ENCODE results near the gene ASTN2. TPM values are rescaled to one million over a fixed set of nuclear protein-coding genes. Genes with fewer than 3 reads are reported as not detected.

Gene ASTN2
- total RNA-seq, 1 donor from 2014 or later: 2.7 TPM

DNA sequence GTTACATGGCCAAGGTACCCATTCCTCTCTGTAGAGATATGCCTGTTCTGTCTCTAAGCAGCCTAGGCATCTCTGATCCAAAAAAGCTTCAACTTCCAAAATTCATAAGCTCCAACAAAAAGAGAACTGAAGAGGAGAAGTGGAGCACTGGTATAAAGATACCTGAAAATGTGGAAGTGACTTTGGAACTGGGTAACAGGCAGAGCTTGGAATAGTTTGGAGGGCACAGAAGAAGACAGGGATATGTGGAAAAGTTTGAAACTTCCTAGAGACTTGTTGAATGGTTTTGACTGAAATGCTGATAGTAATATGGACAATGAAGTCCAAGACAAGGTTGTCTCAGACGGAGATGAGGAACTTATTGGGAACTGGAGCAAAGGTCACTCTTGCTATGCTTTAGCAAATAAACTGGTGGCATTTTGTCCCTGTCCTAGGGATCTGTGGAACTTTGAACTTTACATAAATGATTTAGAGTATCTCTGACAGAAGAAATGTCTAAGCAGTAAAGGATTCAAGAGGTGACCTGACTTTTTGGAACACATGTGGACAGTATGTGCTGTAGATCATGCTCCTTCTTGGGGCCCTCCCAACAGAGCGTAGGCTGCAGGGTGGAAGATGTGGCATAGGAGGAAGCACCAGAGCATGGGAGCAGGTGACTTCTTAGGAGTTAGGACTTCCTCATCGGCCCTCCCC is 889.9 kb downstream of the ASTN2 start:
- no peak for DNase-seq (ENCODE audit: low spot score)
- no peaks in the 10 kb centered on the region for H3K4me1 Mint-ChIP-seq (ENCODE audit: low read depth)
- H3K36me3 Mint-ChIP-seq (ENCODE audit: low read depth): no peaks in the 10 kb centered on the region
- no peaks in the 10 kb centered on the region for H3K27me3 Mint-ChIP-seq (ENCODE audit: low read depth)
- intact Hi-C loops (cut with micrococcal nuclease): no loop called here
- H3K9me3 Mint-ChIP-seq: peaks cover 6% of the 10 kb centered on the region
- no peak overlapping the region for H3K4me3 Mint-ChIP-seq (ENCODE audit: low read depth)
- no peak overlapping the region for H3K27ac Mint-ChIP-seq

DNA sequence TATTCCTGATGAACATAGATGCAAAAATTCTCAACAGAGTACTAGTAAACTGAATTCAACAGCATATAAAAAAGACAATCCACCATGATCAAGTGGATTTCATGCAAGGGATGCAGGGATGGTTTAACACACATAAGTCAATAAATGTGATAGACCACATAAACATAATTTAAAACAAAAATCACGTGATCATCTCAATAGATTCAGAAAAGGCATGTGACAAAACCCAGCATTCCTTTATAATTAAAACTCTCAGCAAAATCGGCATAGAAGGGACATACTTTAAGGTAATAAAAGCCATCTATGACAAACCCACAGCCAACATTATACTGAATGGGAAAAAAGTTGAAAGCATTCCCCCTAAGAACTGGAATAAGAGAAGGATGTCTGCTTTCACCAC is 894.6 kb downstream of the ASTN2 start:
- intact Hi-C loops (cut with micrococcal nuclease): no loop called here
- H3K27ac Mint-ChIP-seq: no peak overlapping the region
- no peaks in the 10 kb centered on the region for H3K36me3 Mint-ChIP-seq (ENCODE audit: low read depth)
- H3K4me3 Mint-ChIP-seq (ENCODE audit: low read depth): no peak overlapping the region
- H3K9me3 Mint-ChIP-seq: peaks cover 13% of the 10 kb centered on the region
- H3K4me1 Mint-ChIP-seq (ENCODE audit: low read depth): no peaks in the 10 kb centered on the region
- H3K27me3 Mint-ChIP-seq (ENCODE audit: low read depth): no peaks in the 10 kb centered on the region
- DNase-seq (ENCODE audit: low spot score): no peak

DNA sequence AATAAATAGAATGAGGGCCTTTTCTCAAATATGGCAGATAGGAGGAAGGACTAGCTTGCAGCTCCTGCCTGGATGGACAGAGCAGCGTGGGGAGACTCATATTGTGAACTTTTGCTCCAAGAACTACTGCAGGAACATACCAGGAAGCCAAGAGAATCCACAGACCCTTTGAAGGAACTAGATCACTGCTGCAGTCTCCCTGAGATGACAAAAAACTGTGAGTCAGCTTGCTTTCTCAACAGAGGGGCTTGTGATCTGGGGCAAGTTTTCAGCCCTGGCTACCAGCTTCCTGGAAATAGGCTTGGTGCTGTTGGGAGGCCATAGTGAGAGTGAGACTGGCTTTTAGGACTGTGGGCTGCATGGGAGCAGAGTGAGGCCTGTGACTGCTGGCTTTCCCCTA is 898.4 kb downstream of the ASTN2 start:
- Mint-ChIP-seq H3K27ac (no peak overlapping the region), H3K4me3 (ENCODE audit: low read depth) (no peak overlapping the region), H3K27me3 (ENCODE audit: low read depth) (no peaks in the 10 kb centered on the region), H3K36me3 (ENCODE audit: low read depth) (no peaks in the 10 kb centered on the region), H3K9me3 (peaks cover 32% of the 10 kb centered on the region), H3K4me1 (ENCODE audit: low read depth) (no peaks in the 10 kb centered on the region)
- DNase-seq (ENCODE audit: low spot score): no peak
- intact Hi-C loops (cut with micrococcal nuclease): no loop called here

DNA sequence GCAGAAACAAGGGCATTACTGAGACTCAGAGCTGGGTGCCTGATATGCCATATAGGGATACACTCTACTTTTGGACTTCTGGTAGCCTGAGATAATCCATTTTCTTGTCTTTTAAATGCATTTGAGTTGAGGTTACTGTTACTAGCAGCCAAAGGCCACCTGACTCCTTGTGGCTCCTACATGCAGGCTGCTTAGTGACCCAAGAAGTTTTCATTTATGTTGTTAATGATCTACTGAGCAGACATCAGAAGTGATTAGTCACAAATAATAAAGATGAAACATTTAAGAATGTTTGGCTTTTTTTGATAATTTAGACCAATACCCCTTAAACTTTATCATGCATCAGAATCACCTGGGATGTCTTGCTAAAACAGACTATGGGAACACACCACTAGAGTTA is 899.3 kb downstream of the ASTN2 start:
- H3K27ac Mint-ChIP-seq: no peak overlapping the region
- peaks cover 34% of the 10 kb centered on the region for H3K9me3 Mint-ChIP-seq
- no peak for DNase-seq (ENCODE audit: low spot score)
- H3K36me3 Mint-ChIP-seq (ENCODE audit: low read depth): no peaks in the 10 kb centered on the region
- H3K27me3 Mint-ChIP-seq (ENCODE audit: low read depth): no peaks in the 10 kb centered on the region
- intact Hi-C loops (cut with micrococcal nuclease): no loop called here
- no peak overlapping the region for H3K4me3 Mint-ChIP-seq (ENCODE audit: low read depth)
- H3K4me1 Mint-ChIP-seq (ENCODE audit: low read depth): no peaks in the 10 kb centered on the region

DNA sequence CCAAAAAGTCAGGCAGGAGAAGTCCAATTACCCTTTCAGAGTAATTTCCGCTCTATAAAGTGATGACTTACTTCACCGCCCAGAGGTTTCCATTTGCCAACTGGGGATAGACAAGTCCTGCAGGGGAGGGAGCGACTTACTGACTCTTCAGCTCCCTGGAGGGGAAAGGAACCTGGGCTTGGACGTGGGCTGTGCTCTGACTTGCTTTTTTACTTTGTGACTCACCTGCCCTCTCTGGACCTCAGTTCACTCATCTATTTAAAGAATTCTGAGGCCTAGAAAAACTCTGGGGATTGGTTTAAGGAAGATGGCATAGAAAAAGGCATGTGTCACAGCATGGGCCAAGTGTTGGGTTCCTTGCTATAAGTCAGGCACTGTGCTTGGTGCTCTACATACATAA is 908.2 kb downstream of the ASTN2 start:
- Mint-ChIP-seq H3K27ac (no peak overlapping the region), H3K4me1 (ENCODE audit: low read depth) (no peaks in the 10 kb centered on the region), H3K9me3 (peaks cover 4% of the 10 kb centered on the region), H3K4me3 (ENCODE audit: low read depth) (no peak overlapping the region), H3K27me3 (ENCODE audit: low read depth) (no peaks in the 10 kb centered on the region), H3K36me3 (ENCODE audit: low read depth) (no peaks in the 10 kb centered on the region)
- intact Hi-C loops (cut with micrococcal nuclease): no loop called here
- no peak for DNase-seq (ENCODE audit: low spot score)

DNA sequence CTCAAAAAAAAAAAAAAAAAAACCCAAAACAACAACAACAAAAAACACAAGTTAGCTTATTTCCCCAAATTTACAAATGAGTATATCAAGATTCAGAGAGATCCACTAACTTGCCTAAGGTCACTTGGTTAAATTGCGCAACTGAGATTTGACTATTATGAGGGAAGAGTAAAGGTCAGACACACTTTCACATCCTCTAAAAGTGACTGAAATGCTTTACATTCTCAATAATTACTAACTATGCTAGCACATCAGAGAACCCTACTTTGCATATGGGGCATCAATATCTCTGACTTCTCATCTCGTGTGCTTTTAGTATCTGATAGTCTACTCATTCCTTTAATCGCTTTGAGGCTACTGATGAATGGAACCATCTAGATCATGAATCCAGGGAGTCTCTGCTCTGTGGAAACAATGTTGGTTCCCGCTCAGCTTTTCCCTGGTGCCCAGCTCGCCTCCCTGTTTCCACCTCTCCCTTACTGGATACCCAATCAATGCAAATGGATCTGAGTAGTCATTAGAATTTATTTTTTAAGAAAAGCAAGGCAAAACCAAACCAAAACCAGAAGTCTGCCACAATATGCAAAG is 909.9 kb downstream of the ASTN2 start:
- no peak for DNase-seq (ENCODE audit: low spot score)
- intact Hi-C loops (cut with micrococcal nuclease): no loop called here
- H3K27me3 Mint-ChIP-seq (ENCODE audit: low read depth): no peaks in the 10 kb centered on the region
- H3K4me1 Mint-ChIP-seq (ENCODE audit: low read depth): no peaks in the 10 kb centered on the region
- no peaks in the 10 kb centered on the region for H3K9me3 Mint-ChIP-seq
- no peaks in the 10 kb centered on the region for H3K36me3 Mint-ChIP-seq (ENCODE audit: low read depth)
- no peak overlapping the region for H3K4me3 Mint-ChIP-seq (ENCODE audit: low read depth)
- H3K27ac Mint-ChIP-seq: no peak overlapping the region

DNA sequence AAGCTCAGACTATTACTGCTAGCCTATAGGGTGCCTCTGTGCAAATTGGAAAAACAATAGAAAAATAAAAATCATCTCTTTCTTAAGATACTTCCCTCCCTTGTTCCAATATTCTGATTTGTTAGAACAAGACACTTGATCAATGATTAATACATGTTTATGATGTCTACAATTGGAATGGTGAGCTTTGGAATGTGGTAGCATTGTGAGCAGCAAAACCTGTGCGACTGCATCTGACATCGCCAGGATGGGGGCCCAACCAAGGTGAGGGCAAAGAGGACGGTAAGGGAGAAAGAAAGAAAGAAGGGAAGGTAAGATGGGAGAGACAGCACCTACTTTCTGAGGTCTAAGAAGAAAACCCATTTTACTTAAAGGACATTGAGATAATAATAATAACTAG is 910.8 kb downstream of the ASTN2 start:
- H3K36me3 Mint-ChIP-seq (ENCODE audit: low read depth): no peaks in the 10 kb centered on the region
- H3K27ac Mint-ChIP-seq: no peak overlapping the region
- no peaks in the 10 kb centered on the region for H3K9me3 Mint-ChIP-seq
- no peaks in the 10 kb centered on the region for H3K4me1 Mint-ChIP-seq (ENCODE audit: low read depth)
- intact Hi-C loops (cut with micrococcal nuclease): no loop called here
- H3K4me3 Mint-ChIP-seq (ENCODE audit: low read depth): no peak overlapping the region
- DNase-seq (ENCODE audit: low spot score): no peak
- no peaks in the 10 kb centered on the region for H3K27me3 Mint-ChIP-seq (ENCODE audit: low read depth)

DNA sequence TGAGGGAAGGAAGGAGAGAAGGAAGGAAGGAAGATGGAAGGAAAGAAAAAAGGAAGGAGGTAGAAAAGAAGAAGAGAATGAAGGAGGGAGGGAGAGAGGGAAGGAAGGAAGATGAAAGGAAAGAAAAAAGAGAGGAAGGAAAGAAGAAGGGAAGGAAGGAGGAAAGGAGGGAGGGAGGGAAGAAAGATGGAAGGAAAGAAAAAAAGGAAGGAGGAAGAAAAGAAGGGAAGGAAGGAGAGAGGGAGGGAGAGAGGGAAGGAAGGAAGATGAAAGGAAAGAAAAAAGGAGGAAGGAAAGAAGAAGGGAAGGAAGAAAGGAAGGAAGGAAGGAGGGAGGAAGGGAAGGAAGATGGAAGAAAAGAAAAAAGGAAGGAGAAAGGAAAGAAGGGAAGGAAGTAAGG is 912.1 kb downstream of the ASTN2 start:
- no peak for DNase-seq (ENCODE audit: low spot score)
- H3K9me3 Mint-ChIP-seq: no peaks in the 10 kb centered on the region
- H3K36me3 Mint-ChIP-seq (ENCODE audit: low read depth): no peaks in the 10 kb centered on the region
- no peak overlapping the region for H3K27ac Mint-ChIP-seq
- no peak overlapping the region for H3K4me3 Mint-ChIP-seq (ENCODE audit: low read depth)
- H3K27me3 Mint-ChIP-seq (ENCODE audit: low read depth): no peaks in the 10 kb centered on the region
- no peaks in the 10 kb centered on the region for H3K4me1 Mint-ChIP-seq (ENCODE audit: low read depth)
- intact Hi-C loops (cut with micrococcal nuclease): no loop called here

DNA sequence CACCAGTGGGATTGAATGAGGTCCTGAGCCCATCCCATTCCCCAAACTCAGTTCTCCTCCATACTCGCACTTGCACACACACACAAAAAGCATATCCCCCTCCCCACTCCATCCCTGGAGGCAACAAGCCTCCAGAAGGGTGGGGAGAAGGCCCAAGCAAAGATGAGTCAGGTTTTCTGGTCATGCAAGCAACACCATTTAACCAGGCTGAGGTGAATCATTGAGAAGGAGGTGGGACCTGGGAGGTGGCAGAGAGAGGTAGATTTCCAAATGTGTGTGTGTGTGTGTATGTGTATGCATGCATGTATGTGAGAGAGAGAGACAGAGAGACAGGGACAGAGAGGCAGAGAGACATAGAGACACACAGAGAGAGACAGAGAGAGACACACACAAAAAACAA is 913.0 kb downstream of the ASTN2 start:
- Mint-ChIP-seq H3K36me3 (ENCODE audit: low read depth) (no peaks in the 10 kb centered on the region), H3K9me3 (no peaks in the 10 kb centered on the region), H3K27ac (no peak overlapping the region), H3K4me1 (ENCODE audit: low read depth) (no peaks in the 10 kb centered on the region), H3K27me3 (ENCODE audit: low read depth) (no peaks in the 10 kb centered on the region), H3K4me3 (ENCODE audit: low read depth) (no peak overlapping the region)
- no peak for DNase-seq (ENCODE audit: low spot score)
- intact Hi-C loops (cut with micrococcal nuclease): no loop called here

DNA sequence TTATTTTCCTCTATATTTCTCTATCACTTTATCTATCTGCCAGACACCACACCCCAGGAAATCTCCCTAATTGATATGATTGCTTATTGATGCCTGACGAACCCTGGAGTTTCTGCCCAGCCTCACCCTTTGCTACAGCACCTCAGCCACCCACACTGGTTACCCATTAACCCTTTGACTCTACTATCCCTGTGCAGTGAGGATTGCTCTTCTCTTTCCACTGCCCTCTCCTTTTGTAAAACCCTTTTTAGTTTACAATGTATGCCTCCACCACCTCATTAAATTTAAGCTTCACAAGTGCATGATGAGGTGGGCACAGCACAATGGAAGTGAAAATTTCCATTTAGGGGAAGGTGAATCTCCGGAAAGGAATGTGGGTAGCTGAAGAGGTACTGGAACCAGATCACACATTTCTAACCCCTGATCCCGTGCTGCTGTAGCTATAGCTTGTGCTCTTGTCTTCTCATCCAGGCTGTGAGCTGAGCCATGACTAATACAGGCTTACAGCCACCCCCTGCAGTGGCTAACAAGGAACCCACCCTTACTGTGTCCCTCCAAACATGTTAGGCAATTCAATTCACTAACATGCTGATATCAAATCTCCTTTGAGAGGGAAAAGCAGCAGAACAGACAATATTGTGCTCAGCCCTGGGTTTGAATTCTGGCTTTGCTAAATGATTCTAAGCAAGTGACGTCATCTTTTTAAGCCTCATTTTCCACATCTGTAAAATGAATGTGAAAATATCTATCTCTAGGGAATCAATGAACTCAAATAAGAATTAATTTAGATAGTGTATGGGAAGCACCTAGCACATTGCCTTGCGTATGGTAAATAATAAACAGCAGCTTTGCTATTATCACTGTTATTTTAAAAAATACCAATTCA is 914.6 kb downstream of the ASTN2 start:
- Mint-ChIP-seq H3K36me3 (ENCODE audit: low read depth) (no peaks in the 10 kb centered on the region), H3K4me1 (ENCODE audit: low read depth) (no peaks in the 10 kb centered on the region), H3K27me3 (ENCODE audit: low read depth) (no peaks in the 10 kb centered on the region), H3K27ac (no peak overlapping the region), H3K9me3 (no peaks in the 10 kb centered on the region), H3K4me3 (ENCODE audit: low read depth) (no peak overlapping the region)
- intact Hi-C loops (cut with micrococcal nuclease): loop anchor here (10.0 kb wide), 1 partner anchor 905 kb away; no protein-coding TSS in a partner anchor
- no peak for DNase-seq (ENCODE audit: low spot score)

DNA sequence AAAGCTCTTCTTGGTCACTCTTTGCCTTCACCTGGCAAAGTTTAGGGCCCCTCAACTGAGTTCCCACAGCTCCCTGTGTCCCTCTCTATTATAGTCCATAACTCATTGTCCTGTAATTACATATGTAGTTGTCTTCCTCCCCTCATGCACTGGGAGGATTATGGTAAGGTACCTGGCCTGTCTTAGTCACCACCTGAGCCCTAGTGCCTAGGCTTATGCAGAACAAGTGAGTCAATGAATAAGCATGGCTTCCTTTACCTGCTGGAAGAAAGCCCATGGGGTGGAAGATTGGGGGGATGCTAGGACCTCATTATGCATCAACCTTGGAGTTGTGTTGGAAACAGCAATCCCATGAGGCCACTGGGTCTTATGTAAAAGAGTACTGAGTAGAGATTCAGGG is 915.4 kb downstream of the ASTN2 start:
- Mint-ChIP-seq H3K4me3 (ENCODE audit: low read depth) (no peak overlapping the region), H3K36me3 (ENCODE audit: low read depth) (no peaks in the 10 kb centered on the region), H3K4me1 (ENCODE audit: low read depth) (no peaks in the 10 kb centered on the region), H3K9me3 (no peaks in the 10 kb centered on the region), H3K27ac (no peak overlapping the region), H3K27me3 (ENCODE audit: low read depth) (no peaks in the 10 kb centered on the region)
- no peak for DNase-seq (ENCODE audit: low spot score)
- intact Hi-C loops (cut with micrococcal nuclease): loop anchor here (10.0 kb wide), 1 partner anchor 905 kb away; no protein-coding TSS in a partner anchor

DNA sequence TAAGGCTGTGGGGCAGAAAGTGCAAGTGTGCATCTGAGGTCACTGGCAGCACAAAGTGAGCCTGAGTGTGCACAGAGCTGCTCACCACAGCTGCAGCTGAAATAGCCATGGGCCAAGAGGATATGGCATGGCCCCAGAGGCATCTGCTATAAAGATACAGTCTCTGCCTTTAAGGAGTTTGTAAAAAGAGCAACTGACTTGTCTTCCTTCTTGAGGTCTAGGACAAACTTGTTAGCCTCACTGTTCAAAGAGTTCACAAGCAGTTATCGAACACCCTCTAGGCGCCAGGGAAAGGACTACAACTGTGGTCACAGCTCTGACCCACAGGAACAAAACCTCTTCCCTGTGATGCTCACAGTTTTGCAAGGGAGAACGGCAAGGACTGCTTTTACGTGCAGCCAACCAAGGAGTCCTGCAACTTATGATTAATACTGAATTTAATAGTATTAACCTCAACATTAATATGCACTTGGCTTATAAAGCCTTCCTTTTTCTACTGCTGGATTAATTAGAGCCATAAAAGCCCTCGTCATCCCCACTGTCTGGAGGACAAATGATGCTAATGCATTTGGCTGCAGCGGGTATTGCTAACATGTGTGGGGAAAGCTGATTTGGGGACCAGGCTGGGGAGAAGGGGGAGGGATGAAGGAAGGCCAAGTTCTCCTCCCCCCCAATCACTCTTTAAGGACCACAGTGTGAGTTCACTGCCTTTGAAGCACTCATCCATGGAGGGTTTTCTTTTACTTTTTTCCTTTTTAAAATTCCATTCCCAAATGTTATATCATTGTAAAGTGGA is 917.6 kb downstream of the ASTN2 start:
- H3K9me3 Mint-ChIP-seq: no peaks in the 10 kb centered on the region
- H3K36me3 Mint-ChIP-seq (ENCODE audit: low read depth): no peaks in the 10 kb centered on the region
- intact Hi-C loops (cut with micrococcal nuclease): loop anchor here (10.0 kb wide), 1 partner anchor 902 kb away; no protein-coding TSS in a partner anchor

More for the DNA sequence above, 917.6 kb downstream of the ASTN2 start:
- Mint-ChIP-seq H3K27me3 (ENCODE audit: low read depth) (no peaks in the 10 kb centered on the region), H3K27ac (no peak overlapping the region), H3K4me1 (ENCODE audit: low read depth) (no peaks in the 10 kb centered on the region), H3K4me3 (ENCODE audit: low read depth) (no peak overlapping the region)
- DNase-seq (ENCODE audit: low spot score): no peak

Data from activated T-helper 2 cell treated with anti-CD3 and anti-CD28 coated beads, Interferon-gamma antibody, Interleukin-2, Interleukin-4, amounts not matched to agents 10 μg/mL and 5 μg/mL and 100 μg/mL, durations not matched to agents 14 hours and 24 hours and 36 hours (primary cell).